ENCODE measurements around the gene HNRNPF.
"Not testable (repeated sequence)": the region's sequence is repeated elsewhere in the genome, so short reads cannot be mapped to it uniquely, and the experiment has no call there.

The HNRNPF gene

DNA sequence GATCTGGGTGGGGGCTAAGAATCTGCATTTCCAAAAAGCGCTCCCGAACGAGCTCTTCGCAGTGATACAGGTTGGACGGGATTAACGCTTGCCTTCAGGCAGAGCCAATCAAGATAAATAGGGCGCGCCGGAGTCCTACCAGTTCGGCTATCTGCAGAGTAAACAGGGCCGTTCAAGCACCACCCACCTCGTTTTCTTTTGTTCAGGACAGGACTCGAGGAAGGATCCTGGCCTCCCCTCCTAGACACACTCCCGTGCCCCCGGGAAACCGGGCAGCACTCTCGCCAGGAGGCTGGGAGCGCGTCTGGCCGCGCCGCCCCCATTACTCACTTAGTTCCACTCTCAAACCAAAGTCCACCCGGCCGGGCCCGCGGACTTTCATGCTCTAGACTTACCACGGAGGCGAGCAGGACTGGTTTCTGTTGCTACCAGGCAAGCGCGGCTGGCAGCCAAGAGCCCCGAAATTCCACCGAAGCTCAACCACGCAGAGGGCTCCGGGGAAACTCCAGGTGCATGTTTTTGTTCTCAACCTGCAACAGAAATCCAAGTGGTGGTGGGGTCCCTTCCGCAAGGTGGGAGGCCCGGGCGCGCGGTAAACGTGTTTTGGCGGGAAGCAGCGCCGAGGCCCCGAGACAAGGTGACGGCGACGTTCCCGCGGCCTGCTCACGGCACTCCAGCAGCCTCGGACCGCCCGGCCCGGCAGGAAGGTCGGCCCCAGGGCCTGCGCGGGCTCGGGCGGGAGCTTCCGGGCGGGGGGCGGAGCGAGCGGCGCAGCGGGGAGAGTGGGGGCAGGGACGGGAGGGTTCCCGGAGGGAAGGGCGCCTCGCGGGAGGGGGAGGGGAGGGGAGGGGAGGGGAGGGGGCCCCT lies 12.7 kb downstream of the HNRNPF start:
- peak; percentile 78 for DNase-seq

DNA sequence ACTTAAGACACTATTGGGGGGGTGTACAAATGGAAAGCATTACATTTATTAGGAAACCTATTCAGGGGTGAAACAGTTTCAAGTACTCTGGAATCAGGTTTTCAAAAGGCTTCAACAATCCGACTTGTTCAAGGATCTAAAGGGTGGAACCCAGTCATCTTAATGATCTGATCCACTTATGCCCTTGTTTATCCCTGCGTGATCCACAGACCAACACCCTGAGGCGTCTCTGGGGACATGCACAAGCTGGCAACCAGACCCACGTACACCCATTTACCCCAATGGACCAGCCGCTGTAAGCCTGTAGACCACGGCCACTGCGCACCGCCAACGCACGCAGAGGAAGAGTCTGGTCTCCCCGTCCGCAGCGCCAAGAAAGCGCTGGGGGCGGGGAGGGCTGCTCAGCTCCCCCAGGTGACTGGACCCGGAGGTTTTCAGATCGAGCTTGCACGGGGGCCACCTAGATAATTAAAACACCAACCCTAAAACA lies 13.4 kb downstream of the HNRNPF start:
- DNase-seq: peak; percentile 44

DNA sequence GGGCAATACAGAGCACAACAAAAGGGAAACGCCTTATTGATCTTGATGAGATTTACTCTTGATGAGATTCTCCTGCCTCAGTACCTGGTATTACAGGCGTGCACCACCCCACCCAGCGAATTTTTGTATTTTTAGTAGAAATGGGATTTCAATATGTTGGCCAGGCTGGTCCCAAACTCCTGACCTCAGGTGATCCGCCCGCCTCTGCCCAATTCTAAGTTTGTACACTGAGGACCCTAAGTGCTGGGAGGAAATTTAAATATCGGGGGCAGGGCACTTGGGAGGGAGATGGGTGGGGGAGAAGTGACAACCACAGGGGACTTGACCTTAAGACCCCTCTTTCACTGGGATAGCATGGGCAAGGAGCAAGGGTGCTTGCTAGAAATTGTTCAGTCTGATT lies 14.1 kb downstream of the HNRNPF start:
- no peak for DNase-seq

DNA sequence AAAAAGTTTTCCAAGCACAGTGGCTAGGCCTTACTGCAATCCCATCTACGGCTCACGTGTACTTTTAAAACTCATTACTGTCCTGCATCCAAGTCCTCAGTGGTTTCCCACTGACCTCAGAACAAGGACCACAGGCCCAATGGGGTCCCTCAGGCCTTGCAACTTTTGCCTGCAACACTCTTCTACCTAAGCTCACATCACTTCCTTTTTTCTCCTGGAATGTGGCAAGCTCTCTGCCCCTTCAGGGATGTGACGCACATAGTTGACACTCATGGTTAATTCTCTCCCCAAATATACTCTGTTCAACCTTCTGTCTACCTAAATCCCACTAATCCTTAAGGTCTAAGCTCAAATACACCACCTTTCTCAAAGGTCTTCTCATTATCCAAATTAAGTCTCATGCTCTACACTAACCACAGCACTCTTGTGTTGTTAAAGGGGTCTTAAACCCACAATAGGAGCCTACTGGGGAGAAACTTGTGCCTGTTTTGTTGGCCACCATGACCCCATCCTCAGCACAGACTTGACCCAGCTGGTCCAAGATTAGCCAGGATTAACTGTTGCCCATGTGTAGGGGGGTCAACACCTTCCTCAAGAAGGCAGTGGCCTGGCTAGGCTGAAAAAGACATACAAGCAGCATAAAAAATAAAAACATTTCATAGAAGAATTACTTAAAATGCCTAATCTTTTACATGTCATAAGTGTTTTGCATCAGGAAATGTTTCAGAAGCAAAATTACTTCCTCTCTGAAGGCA lies 15.2 kb downstream of the HNRNPF start:
- DNase-seq: no peak

DNA sequence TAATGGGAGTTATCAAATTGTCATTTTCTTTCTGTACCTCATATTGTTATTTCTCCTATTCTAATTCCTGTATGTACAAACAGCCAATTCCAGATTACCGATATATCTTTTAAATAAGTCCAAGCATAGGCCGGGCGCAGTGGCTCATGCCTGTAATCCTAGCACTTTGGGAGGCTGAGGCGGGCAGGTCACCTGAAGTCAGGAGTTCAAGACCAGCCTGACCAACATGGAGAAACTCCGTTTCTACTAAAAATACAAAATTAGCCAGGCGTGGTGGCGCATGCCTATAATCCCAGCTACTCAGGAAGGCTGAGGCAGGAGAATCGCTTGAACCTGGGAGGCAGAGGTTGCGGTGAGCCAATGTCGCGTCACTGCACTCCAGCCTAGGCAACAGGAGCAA lies 15.8 kb downstream of the HNRNPF start:
- not testable (repeated sequence) for DNase-seq

DNA sequence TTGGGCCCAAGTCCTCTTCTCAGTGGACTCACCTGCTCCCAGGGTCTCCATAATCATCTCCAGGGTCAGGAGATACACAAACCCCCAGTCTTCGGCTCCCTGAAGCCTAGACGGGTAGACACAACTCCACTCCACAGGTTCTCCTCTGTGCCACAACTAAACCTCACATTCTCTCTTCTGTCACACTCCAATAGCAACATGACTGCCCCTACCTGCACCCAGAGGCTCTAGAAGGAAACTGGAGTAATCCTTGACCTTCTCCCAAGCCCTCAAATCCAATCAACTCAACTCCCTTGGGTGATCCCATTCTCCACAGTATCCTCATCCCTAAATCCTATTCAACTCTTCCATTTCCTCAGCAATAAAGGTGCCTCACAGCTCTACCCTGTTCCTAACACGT lies 16.2 kb downstream of the HNRNPF start:
- DNase-seq: no peak

DNA sequence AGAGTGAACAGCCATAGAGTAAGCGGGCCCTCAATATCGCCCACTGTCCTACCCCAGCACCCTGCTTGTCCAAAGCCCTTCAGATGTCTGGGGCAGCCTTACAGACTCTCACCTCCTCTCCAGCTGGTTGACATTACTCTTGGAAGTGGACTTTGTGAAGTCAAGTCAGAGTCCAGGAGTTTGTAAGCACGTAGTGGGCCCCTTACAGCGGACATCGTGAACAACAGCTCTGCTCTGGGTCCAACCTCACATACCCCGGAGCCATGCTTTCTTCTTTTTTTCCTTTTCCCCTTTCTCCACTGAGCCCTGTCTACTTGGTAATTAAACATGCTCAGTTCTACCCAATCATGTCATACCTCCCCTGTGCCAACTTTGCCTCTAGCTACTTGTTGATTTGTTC lies 17.5 kb downstream of the HNRNPF start:
- no peak for DNase-seq

DNA sequence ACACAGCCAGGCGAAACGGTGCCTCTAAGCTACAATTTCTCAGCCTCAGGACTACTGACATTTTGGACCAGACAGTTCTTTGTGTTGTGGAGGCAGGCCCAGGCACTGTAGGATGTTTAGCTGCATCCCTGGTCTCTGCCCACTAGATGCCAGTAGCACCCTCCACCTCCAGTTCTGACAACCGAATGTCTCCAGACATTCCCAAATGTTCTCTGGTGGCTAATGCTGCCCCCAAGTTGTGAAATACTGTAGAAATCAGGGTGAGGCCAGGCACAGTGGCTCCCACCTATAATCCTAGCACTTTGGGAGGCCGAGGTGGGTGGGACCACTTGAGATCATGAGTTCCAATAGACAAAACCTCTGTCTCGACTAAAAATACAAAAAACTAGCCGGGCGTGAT lies 18.2 kb downstream of the HNRNPF start:
- DNase-seq: no peak

DNA sequence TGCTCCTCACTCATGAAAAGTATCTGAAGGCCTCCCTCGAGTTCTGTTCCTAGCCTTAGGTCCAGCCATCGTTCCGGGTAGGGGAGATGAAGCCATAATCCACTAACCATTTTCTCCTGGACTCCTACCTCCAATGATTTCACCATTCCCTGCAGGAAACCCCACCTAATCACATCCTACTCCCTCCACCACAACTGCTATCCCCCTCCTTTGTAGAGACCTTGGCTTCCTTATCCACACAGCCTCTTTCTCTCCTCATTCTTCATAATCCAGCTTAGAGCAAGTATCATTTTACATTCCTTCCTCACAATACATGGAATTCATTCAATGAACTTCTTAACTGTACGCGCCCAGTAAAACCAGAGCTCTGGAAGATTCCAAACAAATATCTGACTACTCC lies 18.7 kb downstream of the HNRNPF start:
- DNase-seq: no peak

DNA sequence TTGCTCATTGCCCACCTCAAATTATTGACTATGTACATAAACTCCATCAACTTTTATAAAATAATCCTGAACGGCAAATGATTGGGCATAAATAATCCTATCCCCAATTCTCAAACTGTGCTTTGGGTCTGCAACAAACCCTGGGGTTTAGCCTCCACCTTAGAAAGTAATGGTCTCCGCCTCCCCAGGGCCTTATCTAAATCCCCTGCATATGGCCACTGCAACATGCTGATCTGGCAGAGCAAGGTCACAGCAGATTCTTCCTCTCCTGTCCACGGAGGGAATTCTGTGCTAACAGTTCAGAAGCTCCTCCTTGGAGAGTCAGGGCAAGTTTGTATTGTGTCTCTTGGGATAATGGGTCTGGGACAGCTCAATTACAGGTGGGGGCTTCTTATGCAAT lies 19.1 kb downstream of the HNRNPF start:
- no peak for DNase-seq

DNA sequence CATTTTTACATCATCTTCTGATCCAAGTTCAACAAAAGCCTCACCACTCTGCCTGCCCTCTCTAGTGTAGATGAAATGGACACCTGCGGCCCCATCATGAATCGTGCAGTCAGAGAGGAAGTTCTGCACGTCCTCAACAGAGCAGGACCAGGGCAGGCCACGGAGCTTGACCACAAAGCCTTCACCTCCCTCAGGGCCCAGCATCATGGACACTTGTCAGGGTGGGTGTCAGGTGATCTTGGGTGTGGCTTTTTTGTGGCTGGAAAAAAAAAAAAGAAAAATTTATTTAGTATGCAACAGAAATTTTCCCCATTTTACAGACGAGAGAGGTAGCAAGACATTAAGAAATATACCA lies 21.3 kb downstream of the HNRNPF start:
- no peak for DNase-seq

DNA sequence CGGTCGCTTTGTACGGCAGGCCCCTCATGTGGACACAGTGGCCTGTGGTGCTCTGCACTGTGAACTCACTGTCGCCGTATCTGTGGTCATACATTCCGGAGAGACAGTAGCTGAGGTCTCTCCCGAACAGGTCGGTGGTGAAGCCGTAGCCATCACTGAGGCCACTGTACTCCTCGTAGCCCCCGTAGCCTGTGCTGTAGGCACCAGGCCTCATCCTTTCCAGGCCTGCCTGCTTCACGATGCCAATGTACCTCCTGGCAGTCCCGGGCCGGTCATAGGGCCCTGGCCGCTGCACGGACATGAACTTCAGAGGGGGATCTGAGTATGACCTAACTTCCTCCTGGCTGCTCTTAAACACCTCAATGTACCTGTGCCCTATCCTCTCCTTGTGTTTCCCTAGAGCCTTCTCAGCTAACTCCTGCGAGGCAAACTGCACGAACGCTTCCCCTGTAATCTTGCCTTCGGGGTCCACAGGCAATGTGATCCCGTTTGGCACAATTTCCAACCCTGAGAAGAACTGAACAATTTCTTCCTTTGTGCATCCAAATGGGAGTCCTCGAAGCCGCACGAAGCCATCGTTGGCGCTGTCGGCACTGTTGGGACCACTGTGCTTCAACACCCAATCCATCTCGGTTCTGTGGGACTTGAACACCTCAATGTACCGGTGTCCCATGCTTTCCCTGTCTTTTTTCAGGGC lies 21.9 kb downstream of the HNRNPF start:
- DNase-seq: no peak

DNA sequence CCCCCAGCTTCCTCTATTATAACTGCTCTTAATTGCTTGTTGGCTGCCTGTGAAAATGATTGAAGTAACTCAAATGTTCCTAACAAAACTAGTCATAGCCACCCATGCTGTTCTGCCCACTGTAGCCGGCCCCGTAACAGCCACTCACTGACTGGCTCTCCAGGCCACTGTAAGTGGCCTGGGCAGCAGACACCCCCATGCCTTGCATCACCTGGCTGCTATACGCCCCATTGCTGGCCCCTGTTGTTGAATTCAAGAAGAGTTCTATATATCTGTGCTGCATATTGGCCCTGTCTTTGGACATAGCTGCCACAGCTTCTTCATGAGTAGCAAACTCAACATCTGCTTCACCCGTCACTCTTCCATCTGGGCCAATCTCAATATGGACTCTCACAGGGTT lies 22.4 kb downstream of the HNRNPF start:
- DNase-seq: no peak

DNA sequence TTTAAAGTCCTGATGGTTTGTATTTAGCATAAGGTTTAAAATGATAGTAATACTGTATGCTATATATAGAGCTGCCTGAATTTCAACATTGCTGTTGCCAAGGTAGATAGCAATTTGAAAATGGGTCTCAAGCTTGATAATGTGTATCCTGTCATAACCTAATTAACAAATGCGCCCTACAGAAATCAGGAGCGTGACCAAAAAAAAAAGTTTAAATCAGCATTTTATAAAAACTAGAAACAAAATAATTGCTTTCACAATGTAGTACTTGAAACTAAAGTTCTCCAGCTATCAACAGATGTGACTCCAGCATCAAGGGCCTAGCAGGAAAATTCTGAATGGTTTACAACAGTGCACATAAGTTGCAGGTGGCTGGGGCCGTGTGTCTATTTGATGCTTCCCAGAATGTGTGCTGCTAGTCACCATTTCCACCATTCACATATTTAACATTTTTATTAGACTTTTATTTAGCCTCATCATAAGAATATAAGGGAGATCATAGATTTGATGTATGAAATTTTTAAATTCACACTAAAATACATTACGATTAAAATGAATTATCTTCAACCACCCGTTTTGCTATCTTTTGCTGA lies 23.5 kb downstream of the HNRNPF start:
- no peak for DNase-seq

DNA sequence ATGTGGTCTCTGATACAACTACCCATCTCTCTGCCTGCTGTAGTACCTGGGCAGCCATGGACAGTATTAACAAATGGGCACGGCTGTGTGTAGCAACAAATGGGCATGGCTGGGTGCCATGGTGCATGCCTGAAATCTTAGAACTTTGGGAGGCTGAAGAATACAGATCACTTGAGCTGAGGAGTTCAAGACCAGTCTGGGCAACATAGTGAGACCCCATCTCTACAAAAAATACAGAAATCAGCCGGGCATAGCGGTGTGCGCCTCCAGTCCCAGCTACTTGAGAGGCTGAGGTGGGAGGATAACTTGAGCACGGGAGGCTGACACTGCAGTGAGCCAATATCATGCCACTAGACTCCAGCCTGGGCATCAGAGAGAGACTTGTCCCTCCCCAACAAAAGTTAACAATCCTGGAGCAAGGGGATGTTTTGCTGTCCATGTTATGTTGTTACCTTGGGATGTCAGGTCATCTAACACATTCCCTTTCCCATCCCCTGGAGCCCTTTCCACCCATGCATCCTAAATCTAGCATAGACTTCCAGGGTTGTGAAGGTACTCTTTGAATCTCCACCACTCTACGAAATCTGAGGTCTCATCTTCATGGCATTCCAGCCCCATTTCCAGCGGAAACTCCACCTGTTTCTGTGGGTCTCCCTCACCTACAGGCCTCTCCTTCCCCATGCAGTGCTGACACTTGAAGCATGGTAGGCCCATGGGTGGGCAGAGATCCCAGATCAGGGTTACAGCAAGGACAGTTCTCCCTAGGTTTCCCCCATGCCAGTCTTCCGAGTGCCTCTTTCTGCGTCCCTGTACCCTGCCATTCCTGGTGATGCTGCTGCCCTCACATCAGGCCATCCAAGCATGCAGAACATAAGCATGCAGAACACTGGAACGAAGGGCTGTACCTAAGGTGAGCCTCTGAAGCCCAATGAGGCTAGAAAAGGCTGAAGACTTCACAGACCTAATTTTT lies 24.4 kb downstream of the HNRNPF start:
- no peak for DNase-seq

DNA sequence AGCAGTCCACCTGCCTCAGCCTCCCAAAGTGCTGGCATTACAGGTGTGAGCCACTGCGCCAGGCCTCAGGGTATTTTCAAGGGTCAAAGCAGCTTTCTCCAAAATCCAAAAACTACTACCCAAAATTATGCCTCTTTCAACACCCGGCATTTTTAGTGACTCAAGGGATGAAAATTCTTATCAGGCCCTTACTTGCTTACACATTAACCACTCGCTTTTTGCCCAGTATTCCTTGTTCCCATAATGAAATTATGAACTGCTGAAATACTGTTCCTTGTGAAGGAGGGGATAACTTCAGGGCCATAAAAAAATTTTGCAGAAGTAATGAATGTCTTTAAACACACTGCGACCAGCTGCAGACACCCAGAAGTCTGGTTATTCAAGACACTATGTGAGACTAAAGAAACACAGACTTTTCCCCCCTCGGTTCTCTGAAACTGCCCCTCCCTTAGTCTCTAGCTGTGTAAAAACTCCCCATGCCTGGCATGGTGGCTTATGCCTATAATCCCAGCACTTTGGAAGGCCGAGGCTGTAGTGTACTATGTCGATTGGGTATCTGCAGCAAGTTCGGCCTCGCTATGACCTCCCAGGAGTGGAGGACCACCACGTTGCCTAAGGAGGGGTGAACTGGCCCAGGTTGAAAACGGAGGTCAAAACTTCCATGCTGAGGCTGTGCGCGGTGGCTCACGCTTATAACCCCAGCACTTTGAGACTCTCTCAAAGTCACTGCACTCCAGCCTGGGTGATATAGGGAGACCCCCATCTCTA lies 25.6 kb downstream of the HNRNPF start:
- DNase-seq: no peak

DNA sequence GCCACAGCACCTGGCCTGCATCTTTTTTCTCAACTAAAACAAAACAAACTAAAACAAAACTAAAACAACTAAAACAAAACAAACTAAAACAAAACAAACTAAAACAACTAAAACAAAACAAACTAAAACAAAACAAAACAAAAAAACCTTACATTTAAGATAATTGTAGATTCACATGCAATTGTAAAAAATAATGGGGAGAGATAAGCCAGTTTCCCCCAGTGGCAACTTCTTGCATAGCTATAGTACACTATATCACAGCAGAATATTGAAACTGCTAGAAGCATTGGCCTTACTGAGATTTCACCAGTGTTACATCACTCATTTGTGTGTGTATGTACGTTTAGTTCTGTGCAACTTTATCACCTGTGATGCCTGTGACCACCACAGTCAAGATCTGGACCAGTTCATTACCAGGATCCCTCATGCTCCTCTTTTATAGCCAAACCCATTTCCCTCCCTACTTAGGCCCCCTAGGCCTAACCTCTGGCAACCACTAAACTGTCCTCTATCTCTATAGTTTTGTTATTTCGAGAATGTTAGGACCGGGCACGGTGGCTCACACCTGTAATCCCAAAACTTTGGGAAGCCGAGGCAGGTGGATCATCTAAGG lies 28.3 kb downstream of the HNRNPF start:
- no peak for DNase-seq

DNA sequence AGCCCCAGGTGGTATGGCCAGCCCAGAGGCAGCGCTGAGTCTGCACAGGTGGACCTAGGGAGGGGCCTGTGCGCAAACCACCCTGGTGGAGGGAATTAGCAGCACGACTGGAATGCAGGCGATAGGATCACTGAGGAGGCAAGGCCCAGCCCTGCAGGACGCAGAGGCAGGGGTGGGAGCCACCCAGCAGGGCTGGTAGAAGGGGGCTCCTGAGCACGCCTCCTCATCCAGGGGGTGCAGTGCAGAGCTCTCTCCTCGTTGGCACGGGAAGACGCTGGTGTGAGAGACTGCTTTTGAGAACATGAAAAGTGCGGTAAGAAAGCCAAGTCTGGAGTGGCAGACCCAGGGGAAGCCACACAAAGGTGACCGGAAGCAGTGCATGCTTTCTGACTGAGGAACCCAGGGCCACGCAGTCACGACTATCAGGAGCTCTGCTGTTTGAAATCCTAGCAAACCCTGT lies 31.5 kb downstream of the HNRNPF start:
- DNase-seq: no peak

DNA sequence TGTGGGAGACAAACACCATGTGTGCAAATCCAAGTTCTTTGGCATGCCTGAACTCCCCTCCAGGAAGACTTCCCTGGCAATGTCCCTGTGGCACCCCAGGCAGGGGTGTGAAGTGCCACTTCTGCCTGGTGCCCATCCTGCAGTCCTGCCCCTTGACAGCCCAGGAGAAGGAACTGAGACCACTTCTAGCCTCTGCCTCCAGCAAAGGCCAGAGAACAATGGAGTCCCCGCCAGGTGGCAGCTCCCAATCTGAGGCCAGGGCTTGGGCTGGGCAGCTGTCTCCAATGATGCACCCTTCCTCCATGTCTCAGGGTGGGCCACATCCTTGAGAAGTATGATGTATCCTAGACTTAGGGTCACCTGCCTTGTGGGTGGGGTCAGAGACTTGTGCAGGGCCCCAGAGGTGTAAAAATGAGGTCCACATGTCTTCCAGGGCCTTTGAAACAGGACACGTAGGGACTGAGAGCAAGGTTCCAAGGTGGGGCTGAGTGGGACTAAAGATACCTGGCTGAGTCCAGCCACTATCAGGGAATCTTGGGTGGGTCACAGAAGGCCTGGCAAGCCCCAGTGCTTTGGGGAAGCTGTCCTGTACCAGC lies 32.1 kb downstream of the HNRNPF start:
- no peak for DNase-seq

DNA sequence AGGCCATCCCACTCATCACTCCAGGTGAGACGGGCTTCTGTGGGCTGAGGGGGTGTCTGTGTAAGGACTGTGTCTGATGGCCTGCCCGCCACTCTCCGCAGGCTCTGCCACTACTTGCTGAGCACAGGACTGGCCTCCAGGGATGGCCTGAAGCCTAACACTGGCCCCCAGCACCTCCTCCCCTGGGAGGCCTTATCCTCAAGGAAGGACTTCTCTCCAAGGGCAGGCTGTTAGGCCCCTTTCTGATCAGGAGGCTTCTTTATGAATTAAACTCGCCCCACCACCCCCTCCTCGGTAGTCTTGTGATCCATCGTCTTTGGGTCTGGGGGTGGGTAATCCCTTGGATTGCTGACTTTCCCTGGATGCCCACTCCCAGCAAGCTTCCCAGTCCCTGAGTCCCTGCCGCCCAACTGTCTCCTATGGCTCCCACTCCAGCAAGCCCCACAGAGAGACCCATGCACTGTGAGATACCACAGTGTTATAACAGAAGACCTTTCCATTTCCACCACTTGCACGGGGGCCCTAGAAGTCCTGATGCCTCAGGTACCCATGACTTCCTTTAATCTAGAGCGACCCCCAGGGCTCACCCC lies 32.8 kb downstream of the HNRNPF start:
- DNase-seq: no peak
